HG02884 (cell line): ENCODE results near the gene RAB39A.
A peak's percentile ranks its signal among the peaks of the same experiment; 100 is the strongest.

Experiments
- ATAC-seq: cut with Tn5 transposase; IDR thresholded peaks from one replicate; pipeline ENCODE4 v1.9.1; 2021; ENCODE audit warnings: mild to moderate bottlenecking, moderate library complexity; ENCODE audit not compliant: unreplicated experiment

The RAB39A gene

DNA sequence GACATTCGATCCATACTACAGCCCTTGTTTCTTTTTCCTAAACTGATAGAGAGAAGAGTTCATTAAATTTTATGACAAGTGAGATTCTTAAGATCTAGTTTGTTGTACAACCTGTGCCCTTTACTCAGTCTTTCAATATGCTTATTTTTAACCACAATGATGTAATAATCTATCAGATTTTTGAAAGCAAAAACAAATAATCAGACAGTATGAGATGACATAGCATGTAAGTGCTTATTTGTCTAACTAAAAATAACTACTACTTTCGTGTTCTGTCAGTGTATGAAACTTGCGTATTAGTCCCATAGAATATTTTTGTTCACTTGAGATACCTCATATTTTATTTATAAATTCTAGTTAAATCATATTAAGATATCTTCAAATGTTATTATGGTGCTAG, 33.2 kb downstream of the RAB39A start:
- ATAC-seq = no peak

DNA sequence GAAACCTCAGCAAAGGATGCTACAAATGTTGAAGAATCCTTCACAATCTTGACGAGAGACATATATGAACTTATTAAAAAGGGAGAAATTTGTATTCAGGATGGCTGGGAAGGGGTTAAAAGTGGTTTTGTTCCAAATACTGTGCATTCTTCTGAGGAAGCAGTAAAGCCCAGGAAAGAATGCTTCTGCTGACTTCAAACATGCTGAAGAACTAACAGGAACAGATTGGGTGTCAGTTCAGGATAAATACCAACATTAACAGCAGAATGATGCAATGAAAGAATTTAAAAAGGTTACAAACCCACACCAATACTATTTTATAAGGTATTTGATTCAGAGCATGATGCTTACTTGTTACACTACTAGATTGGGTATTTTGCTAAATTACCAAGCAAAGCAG, 33.9 kb downstream of the RAB39A start:
- ATAC-seq = no peak

DNA sequence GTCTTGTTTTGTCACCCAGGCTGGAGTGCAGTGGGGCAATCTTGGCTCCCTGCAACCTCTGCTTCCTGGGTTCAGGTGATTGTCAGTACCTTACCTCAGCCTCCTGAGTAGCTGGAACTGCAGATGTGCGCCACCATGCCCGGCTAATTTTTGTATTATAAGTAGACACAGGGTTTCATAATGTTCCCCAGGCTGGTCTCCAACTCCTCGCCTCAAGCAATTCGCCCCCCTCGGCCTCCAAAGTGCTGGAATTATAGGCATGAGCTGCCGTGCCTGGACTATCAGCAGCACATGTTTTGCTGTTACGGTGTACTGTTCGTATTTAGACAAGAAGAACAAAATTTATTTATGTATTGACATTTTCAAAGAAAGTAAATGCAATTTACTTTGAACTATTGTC, 34.8 kb downstream of the RAB39A start:
- ATAC-seq = no peak

DNA sequence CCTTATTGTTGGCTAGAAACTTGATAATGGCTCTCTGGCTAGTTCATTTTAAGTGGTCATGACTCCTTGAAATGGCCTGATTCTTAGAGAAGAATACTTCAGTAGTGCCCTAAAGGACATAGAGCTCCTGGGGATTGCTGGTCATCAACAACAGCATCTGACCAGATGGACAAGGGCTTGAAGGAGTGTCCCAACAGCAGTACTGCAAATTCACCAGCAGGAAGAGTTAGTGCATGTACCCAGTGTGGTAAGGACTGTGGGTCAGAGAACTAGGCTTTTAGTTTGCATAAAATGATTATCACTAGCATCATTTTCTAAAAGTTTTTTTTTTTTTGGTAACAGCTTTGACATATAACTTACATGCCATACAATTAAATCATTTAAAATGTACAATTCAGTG, 41.0 kb downstream of the RAB39A start:
- ATAC-seq = no peak

DNA sequence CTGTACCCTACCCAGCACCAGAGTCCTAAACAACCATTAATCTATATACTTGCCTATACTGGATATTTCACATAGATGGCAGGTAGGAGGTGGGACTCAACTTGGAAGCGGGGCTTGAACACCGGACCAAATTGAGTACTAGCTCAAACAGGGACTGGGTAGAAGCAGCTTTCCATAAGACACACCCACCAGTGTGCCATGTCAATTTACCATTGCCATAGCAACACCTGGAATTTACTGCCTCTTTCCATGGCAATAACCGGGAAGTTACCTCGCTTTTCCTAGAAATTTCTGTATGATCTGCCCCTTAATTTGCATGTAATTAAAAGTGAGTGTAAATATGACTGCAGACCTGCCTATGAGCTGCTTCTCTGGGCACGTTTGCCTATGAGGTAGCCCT, 41.8 kb downstream of the RAB39A start:
- no peak for ATAC-seq

DNA sequence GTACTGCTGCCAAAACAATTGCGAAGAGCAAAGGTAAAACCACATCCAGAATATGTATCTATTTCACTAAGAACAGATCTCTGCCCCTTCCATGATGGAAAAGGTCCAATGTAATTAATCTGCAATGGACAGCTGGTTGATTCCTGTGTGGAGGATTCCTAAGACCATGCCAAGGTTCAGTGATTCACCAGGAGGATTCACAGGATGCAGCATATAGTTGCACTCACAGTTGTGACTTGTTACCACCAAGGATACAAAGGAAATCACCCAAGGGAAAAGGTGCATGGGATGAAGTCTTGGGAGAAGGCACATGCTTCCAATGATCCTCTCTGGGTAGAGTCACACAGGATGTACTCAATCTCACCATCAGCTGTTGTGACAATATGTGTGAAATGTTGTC, 45.4 kb downstream of the RAB39A start:
- no peak for ATAC-seq

DNA sequence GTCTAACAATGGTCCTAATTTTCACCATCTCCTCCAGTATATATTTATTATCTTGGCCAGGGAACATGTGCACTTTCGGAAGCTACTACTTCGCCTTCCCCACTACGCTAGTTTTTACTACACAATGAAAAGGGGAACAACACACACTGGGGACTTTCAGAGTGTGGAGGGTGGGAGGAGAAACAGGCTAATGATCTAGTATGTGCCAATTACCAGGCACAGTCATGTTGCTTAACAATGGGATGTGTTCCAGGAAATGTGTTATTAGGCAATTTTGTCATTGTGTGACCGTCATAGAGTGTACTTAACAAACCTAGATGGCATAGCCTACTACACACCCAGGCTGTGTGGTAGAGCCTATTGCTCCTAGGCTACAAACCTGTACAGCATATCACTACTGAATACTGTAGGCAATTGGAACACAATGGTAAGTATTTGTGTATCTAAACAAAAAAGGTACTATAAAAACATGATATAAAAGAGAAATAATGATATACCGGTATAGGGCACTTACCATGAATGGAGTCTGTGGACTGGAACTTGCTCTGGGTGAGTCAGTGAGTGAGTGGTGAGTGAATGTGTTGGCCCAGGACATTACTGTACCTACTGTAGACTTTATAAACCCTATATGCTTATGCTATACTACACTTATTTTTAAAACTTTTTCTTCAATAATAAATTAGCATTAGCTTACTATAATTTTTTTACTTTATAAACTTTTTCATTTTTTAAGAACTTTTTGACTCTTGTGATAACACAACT, 60.3 kb downstream of the RAB39A start:
- no peak for ATAC-seq

DNA sequence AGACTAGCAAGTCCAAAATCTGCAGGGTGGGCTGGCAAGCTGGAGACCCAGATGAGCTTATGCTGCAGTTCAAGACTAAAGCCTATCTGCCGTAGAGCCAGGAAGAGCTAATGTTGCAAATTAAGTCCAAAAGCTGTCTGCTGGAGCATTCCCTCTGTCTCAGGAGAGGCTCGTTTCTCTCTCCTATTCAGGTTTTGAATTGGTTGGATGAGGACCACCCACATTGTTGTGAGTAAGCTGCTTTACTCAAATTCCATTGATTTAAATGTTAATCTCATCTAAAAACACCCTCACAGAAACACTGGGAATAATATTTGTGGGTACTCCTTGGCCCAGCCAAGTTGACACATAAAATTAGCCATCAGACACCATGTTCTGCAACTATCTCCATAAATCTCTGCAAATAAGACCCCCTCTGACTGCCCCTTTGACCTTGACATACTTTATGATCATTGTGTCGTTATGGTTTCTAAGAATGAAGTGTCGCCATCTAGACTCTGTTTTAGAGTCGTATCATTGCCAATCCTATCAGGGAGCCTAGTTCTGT, 63.7 kb downstream of the RAB39A start:
- ATAC-seq = no peak

DNA sequence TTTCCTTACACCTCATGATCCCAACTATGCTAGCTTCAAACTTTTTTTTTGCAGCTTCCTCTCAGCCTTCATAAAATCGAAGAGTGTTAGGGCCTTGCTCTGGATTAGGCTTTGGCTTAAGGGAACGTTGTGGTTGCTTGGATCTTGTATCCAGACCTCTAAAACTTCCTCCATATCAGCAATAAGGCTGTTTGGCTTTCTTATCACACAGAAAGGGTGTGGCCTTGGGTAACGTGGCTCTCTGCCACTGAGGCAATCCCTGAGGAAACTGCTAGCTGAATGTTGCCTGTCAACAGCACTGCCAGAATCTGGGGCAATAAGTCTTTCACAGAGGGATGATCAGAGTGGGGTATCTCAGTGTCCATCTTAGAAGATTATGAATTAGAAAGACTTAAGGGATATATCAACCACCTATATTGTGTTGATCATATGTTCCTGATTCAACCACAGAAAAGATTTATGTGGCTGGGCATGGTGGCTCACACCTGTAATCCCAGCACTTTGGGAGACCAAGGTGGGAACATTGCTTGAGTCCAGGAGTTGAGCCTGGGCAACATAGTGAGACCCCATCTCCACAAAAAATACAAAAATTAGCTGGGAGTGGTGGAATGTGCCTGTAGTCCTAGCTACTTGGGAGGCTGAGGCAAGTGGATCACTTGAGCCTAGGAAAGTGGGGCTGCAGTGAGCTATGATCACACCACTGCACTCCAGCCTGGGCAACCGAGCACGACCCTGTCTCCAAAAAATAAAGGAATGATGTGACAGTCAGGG, 67.9 kb downstream of the RAB39A start:
- ATAC-seq = no peak

DNA sequence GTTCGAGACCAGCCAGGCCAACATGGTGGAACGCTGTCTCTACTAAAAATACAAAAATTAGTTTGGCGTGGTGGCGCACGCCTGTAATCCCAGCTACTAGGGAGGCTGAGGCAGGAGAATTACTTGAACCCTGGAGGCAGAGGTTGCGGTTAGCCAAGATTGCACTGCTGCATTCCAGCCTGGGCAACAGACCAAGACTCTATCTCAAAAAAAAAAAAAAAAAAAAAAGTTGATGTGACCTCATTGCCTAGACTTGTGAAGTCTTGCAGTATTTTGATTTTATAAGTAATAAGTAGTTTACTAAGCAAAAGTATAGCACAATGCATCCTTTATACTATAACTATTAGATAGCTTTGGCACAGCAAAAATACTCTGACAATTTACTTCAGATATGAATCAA, 70.5 kb downstream of the RAB39A start:
- no peak for ATAC-seq

DNA sequence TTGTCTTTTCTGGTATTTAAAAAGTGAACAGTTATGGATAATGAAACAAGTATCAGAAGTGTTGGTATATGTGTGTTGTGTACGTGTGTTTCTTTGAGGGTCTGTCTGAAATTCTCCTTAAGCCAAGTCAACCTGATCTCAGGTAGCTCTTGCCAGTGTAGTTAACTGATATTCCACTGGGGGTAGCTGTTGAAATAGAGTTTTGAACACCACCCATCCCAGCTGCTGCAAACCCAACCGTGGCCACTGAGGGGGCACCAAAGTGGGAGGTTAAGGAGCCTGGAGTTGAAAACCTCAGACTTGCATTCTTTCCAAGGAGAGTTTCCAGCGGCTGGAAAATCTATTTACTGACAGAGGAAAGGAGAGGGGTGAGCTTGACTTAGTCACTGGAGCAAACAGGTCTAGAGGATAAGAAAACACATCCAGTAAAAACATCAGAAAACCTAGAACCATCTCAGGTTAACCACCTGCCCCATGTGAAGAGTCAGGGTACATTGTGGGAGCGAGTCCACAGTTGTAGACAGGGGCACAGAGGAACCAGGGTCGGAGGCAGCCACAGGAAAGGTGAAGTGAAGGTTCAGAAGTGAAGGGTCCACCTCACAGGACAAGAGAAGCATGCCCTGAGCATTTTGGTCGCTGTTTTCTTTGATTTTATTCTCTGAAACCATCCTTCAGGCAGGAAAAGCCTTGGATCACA, 71.7 kb downstream of the RAB39A start:
- ATAC-seq = peak; percentile 72

DNA sequence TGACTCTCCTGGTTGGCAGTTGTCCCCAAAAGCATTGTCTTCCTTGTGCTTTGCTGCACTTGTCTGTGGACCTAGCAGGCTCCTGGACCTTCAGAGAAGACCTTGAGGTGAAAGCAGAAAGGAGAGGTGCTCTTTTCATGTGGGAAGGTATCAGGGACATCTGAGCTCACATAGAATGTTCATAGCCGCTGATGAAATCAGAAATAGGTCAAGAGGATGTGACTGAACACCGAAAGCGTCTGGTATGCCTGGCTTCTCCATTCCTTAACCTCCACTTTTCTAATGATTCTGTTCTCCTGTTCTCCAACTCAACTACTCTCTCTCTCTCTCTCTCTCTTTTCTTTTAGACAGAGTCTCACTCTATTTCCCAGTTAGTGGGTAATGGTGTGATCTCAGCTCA, 74.2 kb downstream of the RAB39A start:
- ATAC-seq = no peak

DNA sequence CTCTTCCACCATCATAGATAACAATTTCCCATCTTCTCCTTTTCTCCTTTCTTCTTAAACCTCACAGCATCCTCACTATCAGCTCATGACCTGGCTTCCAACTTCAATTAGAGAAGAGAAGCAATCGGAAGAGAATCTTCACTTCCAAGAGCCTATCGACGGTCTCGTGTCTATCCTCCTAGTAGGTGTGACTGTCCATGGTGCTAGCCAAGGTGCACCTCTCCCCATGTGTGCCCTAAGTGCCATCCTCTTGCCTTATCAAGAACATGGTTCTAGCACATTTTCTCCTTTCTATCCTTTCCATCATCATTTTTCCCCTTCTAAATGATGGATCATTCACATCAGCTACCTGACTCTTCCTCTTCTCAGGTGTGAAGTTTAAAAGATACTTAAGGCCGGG, 75.4 kb downstream of the RAB39A start:
- no peak for ATAC-seq

DNA sequence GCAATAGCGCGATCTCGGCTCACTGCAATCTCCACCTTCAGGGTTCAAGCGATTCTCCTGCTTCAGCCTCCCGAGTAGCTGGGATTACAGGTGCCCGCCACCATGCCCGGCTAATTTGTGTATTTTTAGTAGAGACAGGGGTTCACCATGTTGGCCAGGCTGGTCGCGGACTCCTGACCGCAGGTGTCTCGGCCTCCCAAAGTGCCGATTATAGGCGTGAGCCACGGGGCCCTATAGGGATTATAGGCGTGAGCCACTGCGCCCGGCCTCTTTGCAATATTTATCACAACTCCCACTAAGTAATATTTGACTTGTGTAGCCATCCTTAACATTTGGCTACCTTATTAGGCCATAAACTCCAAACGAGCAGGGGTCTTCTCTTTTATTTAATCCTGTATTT, 79.6 kb downstream of the RAB39A start:
- ATAC-seq = no peak

DNA sequence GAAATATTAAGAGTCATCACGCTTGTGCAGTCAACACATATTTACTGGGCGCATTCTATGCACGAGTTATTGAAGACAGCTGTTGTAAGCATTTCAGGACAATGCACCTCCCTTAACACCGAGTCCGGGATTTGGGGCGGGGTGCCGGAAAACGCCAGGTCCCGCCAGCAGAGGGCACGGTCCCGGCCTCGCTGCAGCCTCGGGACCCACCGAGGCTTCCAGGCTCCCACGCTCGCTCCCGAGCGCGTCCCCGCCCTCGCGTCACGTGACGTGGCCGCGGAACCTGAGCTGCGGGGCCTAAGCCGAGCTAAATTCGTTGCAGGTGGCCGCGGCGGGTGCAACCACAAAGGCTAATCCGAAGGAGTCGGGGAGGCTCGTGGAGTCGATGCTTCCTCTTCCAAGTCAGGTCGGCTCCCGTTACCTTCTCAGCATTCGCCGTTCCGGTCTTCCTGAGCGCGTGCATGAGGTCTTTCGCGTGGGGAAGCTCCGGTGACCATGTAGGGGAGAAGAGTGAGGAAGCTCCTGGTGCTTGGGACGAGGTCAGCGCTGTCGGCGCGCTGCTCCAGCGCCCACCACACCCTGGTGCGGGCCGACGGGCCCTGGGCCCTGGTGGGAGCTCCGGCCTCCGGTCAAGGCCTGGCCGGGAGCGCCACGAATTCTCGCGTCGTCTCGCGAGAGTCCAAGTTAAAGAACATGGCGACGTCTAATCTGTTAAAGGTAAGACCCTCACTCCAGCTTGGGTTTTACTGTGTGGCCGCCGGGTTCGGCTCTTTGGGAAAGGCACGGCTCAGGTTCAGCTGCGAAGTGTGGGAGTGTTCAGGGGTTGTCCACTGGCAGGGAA, 80.6 kb downstream of the RAB39A start, which contains the start of gene CUL5:
Gene CUL5, plus strand, starts transcription at position 243 of the 841 bp plus-strand sequence. Its CDS starts 451 bp downstream, at position 694.
- peak; percentile 77 for ATAC-seq

DNA sequence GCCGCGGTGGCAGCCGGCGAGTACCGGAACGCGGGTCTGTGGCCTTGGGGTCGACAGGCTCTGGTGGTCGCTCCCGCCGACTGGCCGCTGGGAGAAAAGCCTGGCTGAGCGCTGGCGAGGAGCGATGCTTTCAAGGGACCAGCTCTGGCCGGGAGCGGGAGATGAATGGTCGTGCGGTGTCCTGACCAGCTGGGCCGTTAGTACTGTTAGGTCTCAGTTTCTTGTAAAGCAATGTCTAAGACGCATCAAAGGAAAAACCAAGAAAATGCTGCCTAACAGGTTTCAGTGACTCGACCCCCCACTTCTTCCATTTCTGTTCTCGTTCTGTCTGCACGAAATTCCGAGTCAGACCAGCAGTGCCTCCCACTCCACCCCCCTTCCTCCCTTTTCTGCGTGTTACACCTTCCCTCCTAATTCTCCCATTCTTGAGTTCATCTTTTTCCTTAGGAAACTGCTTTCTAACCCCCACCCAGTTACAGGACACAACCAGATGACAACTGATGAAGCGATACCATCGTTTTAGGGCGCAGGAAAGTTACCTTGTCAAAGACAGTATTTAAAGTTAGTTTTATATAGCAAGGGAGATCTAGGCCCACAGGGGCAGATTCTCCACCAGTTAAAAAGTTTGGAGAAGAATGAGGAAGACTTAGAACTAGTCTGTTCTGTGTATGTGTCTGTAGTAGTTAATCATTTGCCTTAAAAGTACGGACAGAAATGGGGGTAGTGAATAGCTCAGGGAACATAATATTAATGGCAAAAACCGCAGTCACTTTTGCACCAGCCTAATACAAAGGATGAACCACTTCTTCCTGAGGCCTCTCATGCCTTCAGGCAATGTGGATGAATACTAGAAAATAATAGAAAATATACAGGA, 81.5 kb downstream of the RAB39A start:
- peak; percentile 1 for ATAC-seq

DNA sequence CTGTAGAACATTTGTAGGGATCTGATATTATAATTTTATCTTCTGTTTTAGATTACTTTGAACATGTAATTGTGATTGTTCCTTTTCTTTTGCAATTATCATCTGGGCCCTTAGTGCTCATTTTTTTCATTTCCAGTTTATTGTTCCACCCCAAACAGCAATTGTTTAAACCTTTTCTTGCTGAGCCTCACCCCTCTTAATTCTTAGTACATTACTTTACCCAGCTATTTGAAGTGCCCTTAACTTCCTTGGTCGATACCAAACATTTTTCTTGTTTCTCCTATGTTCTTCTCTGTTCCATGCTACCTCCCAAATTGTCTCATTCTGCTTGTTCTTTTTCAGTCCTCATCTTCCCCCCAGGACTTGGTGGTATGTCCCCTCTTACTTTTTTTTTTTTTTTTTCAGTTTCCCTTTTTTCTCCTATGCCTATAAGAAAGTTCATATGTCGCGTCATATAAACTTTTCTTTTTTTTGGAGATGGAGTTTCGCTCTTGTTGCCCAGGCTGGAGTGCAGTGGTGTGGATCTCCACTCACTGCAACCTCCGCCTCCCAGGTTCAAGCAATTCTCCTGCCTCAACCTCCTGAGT, 84.0 kb downstream of the RAB39A start:
- no peak for ATAC-seq
